Epithelial cell of proximal tubule (primary cell): ENCODE results near the gene GMEB2. TPM values are rescaled to one million over a fixed set of nuclear protein-coding genes. Genes with fewer than 3 reads are reported as not detected.
A peak's percentile ranks its signal among the peaks of the same experiment; 100 is the strongest.
"Not testable (repeated sequence)": the region's sequence is repeated elsewhere in the genome, so short reads cannot be mapped to it uniquely, and the experiment has no call there.

Source experiments
- DNase-seq: peaks from one replicate; pipeline ENCODE4 v3.0.0-alpha.2; 2011; ENCODE audit warnings: low read depth
- H3K4me3 ChIP-seq: 2 replicates; pipeline ENCODE4 v1.5.1; 2011; ENCODE audit warnings: low read depth, mild to moderate bottlenecking, low read length
- CTCF ChIP-seq: conservative IDR thresholded peaks from 2 replicates; pipeline ENCODE4 v1.5.1; 2012; ENCODE audit warnings: low read depth, mild to moderate bottlenecking, low read length
- total RNA-seq: library from RNA; depleted of rRNA; stranded (reverse); fragments of >200 nt; gene quantifications from 2 replicates; pipeline ENCODE4 v1.2.3, GENCODE V29; 2015

Gene GMEB2
- 10.5 and 10.7 TPM in 2 replicates for total RNA-seq

- peak within 1 kb of the TSS; percentile 94 for H3K4me3 ChIP-seq
- no peak for TF ChIP-seq CTCF
- DNase-seq: no peak
Observed at GRCh38 chr20:63626424-63627128, at the start of gene GMEB2. Gene GMEB2, minus strand, starts transcription at chr20:63627101. Its CDS starts 7,704 bp downstream, at chr20:63619397.

DNA sequence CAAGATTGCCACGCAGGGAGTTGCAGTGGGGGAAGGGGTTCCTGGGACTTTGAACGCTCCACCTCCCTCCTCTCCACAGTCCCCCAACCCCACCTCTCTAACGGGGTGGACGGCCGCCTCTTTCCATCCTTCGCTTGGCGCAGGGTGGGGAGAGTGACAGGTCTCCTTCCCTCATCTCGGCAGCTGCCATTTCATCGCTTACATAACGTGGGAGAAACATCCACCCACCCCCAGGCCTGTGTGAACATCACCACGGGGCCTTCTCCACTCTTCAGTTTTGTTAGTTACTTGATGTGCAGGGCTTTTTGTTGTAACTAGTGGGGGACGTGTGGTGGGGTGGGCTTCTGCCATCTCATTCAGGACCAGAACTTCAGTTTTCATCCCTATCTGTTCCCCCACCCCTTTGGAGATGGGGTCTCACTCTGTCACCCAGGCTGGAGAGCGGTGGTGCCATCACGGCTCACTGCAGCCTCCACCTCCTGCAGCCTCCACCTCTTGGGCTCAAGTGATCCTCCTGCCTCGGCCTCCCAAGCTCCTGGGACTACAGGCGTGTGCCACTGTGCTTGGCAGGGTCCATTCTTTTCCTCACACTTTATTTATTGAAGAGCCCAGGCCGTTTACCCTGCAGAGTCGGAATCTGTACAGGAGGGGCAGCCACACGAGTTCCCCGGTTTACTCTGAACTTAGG is 48.9 kb upstream of the GMEB2 start:
- no peak overlapping the region for H3K4me3 ChIP-seq
- DNase-seq: no peak
- no peak for TF ChIP-seq CTCF

DNA sequence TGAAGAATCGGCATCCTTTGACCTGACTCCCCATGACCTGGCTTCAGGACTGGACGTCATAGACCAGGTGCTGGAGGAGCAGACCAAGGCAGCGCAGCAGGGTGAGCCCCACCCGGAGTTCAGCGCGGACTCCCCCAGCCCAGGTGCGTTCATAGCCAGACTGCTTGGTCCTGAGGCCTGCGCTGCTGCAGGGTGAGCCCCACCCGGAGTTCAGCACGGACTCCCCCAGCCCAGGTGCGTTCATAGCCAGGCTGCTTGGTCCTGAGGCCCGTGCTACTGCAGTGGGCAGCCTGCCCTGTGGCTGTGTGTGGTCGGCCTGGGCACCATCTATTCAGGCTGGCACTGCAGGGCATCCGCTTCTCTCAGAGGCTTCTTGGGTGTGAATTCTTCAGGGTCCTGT is 47.0 kb upstream of the GMEB2 start:
- DNase-seq: no peak
- TF ChIP-seq CTCF: no peak
- no peak overlapping the region for H3K4me3 ChIP-seq

DNA sequence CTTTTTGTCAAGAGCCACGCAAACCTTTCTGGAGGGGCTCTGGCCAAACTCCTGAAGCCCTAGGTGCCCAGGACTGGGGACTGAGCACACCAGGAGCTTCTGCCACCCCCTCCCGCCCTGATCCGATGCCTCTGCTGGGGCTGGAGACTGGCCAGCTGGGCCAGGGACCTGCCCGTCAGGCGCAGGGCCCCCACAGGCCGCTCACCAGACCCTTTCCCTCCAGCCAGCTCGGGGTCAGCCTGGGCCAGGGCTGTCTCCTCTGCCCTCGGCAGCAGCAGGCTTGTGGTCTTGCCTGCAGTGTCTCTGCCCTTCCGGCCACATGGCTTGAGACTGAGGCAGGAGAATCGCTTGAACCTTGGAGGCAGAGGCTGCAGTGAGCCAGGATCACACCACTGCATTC is 45.8 kb upstream of the GMEB2 start:
- H3K4me3 ChIP-seq: no peak overlapping the region
- no peak for TF ChIP-seq CTCF
- DNase-seq: no peak

- not testable (repeated sequence) for DNase-seq, H3K4me3 ChIP-seq
Observed at GRCh38 chr20:63671695-63672094, 44.8 kb upstream of the GMEB2 start.

DNA sequence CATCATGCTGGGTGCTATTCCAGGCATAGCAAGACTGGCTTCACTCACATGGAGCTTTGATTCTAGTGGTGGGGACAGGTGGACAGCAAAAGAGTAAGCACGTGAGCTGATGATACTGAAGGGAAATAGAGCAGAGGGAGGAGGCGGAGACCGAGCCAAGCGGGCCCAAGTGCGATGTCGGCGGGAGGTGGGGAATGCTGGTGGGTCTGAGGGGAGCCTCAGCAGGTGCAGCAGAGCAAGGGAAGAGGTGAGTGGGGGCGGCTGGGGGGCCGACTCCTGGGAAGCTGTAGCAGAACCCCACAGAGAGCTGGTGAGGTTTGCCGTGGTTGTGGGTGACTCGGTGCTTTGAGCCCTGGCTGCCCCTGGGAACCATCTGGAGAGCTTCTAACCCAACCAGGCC is 41.5 kb upstream of the GMEB2 start:
- no peak for DNase-seq
- TF ChIP-seq CTCF: no peak
- H3K4me3 ChIP-seq: no peak overlapping the region

DNA sequence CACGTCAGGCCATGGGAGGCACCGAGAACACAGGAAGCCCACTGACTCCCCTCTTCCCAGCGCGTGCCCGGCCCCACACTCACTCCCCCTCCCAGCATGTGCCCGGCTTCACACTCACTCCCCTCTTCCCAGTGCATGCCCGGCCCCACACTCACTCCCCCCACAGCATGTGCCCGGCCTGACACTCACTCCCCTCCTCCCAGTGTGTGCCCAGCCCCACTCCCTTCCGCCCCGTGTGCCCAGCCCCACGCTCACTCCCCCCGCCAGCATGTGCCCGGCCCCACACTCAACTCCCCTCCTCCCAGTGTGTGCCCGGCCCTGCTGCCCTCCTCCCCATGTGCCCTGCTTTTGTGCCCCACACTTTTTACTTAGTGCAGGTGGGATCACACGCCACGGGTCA is 41.0 kb upstream of the GMEB2 start:
- H3K4me3 ChIP-seq: no peak overlapping the region
- TF ChIP-seq CTCF: no peak
- DNase-seq: no peak
